ENCODE data around the gene SPEF2.
A peak's percentile ranks its signal among the peaks of the same experiment; 100 is the strongest.

The SPEF2 gene

DNA sequence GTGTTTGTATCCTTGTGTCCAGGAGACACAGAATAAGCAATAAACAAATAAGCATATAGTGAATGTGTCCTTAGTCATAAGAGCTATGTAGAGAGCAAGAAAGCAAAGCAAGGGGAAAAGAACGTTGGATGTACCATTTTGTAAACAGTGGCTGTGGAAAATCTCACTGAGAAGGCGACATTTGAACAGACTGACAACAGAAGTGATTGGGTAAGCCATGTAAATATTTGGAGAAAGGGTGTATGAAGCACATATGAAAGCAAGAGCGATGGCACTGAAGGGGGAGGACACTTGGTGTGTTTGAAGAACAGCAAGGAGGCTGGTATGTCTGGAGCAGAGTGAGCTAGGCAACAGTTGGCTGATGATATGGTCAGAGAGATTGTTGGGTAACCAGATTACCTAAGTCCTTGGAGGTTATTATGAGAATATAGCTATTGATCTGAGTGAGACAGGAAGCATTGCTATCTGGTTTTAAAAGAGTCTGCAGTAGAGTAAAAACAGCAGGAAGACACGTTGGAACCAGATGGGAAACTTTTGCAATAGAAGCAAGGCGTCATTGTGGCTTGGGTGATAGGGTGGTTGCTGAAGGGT is 123.6 kb downstream of the SPEF2 start:
- DNase-seq, result no peak

- DNase-seq, result no peak
Measured at GRCh38 chr5:35741971-35742370, 124.3 kb downstream of the SPEF2 start.

DNA sequence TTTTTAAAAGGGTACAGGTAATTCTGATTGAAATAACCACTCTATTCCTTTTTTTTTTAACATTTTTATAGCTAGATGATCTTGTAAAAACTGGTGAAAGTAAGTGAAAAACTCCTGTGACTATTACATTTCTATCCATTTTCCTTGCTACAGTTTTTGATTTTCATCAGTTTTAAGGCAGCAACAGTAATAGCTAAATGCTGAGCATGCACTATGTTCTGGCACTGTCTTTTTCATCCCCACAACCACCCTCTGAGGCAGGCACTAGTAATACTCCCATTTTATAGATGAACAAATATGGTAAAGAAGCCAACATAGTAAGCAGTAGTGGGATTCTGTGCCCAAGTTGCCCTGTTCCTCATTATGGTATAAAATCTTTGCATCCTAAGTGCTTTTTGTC is 126.0 kb downstream of the SPEF2 start:
- no peak for DNase-seq

DNA sequence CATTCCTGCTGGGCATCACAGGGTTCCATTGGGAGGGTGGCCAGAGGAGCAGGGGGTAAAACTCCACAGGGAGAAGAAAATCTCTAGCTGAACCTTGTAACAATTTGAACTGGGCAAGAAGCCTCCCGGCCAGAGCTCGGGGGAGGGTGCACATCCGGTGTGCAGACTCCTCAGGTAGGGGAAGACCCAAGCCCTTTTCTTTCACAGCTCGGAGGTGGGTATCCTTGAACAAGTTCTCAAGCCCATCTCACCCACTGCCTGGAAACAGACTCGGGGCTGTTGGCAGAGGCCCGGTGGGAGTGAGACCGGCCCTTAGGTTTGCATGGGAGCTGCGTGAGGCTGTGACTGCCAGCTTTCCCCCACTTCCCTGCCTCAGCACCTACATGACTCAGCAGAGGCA is 127.5 kb downstream of the SPEF2 start:
- DNase-seq, result no peak

GRCh38 chr5:35745660-35746059 is 128.0 kb downstream of the SPEF2 start:
- no peak for DNase-seq

GRCh38 chr5:35752012-35752411 is 134.3 kb downstream of the SPEF2 start:
- no peak for DNase-seq

DNA sequence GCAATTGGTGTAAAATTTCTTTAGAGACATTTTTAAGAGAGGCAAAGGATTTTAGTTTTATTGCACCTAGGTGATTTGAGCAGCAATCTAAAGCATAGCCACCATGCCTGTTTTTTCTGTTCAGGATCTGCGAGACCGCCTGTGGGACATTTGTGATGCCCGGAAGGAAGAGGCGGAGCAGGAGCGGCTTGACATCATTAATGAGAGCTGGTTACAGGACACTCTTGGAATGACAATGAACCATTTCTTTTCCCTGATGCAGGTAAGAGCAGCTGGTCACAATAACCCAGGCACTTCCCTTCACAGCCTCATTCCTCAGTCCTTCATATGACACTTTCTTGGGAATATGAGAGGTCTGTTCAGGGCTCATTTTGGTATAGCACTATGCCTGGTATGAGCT is 135.8 kb downstream of the SPEF2 start:
- DNase-seq, result no peak

DNA sequence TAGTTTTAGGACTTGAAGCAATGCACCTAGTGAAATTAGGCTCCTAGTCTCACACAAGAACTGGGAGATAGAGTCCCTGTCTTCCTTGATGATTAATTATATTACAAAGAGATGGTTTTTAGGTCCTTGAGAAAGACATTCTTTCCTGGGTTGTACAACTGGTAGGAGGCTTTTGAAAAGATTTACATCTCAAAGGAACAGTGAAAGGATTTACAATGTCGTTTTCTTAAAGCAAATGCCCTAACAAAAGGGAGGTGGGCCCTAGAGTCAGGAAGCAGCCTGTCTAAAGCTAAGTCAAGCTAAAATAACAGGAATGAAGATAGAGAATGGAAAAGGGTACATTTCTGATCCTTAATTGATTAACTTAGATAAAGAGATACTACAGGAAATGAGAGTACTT is 136.8 kb downstream of the SPEF2 start:
- no peak for DNase-seq

- DNase-seq, result no peak
Measured at GRCh38 chr5:35755966-35756365, 138.3 kb downstream of the SPEF2 start.

DNA sequence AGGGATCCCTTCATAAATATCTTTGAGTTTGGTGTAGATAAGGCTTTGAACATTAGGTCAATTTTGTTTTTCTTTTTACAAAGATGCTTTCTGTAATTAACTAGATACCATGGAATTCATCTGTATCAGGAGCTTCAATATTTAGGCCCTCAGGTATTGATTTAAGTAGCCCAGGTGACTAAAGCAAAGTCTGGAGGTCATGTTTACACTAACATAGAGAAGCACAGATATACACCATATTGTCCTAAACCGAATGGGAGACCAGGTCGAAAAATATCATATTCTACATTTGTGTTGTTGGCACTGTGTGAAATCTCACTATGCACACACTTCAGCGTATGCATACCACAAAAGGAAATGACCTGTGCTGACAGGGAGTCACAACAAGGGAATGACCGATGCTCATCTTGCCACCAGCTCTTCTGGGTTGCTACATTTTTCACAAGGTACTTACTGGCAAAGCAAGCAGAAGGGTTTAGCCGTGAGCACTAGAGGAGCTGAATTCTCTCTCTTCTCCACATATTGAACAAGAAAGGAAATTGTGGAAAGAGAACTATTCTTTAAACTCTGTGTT is 140.6 kb downstream of the SPEF2 start:
- DNase-seq, result no peak

DNA sequence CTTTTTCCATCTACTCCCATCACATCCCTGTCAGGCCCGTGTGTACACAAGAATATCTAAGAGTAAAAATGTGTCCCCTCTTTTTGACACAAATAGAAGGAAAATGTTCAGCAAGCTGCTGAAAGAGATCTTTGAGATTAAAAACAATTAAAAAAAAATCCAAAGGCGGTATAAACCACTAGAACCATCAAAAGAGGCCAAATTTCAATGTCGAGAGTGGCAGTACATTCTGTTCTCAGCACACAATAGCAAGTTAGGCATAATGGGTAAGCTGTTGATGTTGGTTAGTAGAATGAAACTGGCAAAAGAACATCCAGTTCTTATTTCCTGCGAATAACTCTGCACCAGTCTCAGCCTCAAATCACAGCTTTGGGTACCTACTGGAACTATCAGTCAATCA is 143.9 kb downstream of the SPEF2 start:
- DNase-seq, result no peak

DNA sequence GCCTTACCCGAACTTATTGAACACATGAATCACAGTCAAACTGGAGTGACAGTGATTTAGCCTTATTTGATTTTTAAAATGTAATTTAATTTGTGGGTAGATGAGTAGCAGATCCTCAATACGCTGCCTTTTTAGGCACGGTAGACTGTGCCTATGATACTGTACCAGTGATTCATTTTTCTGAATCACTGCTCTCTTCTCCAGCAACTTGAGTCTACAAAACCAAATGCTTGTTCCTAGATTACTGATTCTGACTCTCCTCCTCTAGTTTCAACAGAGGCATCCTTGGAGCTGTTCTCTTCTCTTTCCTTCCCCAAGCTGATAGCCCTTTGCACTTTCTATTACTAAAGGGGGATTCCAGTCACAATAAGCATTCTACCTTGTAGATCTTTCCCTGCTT is 144.7 kb downstream of the SPEF2 start:
- DNase-seq, result no peak

DNA sequence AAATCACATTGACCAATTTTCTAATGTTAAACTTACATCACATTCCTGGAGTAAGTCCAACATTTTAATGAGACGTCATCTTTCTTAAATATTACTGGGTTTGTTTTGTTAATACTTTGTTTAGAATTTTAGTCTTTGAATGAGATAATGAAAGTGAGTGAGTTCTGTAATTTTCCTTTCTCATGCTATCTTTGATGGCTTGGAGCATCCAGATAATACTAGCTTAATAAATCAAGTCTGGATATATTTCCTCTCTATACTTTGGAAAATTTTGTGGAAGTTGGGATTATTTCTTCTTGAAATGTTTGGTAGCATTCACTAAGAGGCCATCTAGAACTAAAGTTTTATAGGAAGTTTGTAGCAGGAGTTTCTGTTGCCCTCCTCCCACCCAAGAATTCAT is 148.3 kb downstream of the SPEF2 start:
- DNase-seq, result no peak

DNA sequence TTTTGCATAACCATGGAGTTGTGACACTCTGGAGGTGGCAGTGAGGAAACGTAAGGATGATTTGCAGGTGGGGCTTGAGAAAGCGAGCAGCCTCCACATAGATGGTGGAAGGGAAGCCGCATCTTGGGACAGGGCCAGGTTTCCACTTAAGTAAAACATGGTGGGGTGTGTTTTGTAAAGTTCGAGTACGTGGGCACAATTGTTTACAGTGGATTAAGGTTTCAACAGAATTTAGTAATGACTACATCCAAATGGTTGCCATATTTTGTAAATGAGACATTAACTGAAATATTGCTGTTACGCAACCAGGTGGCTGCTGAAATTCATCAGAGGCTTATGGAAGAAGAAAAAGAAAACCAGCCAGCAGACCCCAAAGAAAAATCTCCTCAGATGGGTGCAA is 153.6 kb downstream of the SPEF2 start:
- DNase-seq, result peak in 1 of 2 donors; percentile 7

- DNase-seq, result no peak
Measured at GRCh38 chr5:35771839-35772238, 154.2 kb downstream of the SPEF2 start.

GRCh38 chr5:35773967-35774366 is 156.3 kb downstream of the SPEF2 start:
- DNase-seq, result no peak

DNA sequence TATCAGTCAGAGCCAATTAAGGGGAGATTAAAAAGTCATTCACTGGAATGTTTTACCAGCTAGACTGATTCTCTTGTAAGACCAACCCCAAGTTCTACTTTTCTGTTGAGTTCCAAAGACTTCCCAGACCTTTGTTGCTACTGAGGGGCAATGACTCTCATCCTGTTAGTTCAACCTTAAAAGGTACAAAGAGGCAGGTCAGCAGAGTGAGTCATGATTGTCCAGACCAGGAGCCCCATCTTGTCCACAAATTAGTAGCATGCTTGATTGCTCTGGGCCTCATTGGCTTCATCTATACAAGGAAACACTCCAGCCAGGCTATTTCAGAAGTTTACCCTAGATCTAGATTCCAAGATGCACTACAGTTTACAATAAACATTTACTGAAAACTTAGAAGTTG is 159.1 kb downstream of the SPEF2 start:
- DNase-seq, result no peak

DNA sequence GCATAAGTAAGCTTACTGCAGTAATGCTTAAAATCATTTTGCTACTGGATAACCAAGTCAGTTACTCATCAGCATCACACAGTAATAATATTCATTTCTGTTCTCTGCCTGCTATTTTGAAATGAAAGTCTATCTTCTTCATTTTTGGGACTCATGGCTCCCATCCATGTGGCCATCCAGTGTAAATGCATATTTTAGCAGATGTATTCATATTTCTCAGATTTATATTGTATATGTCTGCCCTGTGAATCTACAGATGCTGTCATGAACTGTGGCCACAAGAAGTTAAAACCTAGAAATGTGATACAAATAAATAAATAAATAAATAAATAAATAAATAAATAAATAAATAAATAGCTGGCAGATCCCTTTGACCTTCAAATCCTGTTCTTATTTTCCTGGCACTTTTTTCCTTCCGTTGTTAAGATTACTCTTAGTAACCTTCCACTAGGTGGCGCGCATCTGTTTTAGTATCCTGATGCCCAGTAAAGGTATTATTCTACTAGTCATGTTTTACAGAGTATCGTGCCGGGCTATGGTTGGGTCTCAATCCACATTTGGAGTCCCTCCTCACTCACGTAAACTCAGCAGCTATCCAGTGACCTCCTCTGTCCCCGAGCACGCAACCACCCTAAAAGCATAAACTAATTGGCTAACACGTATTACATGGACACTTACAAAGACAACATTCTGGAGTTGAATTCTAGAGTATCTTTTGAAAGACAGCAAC is 159.9 kb downstream of the SPEF2 start:
- DNase-seq, result peak; percentile 71 to 72

GRCh38 chr5:35778259-35778769 is 160.7 kb downstream of the SPEF2 start:
- no peak for DNase-seq

DNA sequence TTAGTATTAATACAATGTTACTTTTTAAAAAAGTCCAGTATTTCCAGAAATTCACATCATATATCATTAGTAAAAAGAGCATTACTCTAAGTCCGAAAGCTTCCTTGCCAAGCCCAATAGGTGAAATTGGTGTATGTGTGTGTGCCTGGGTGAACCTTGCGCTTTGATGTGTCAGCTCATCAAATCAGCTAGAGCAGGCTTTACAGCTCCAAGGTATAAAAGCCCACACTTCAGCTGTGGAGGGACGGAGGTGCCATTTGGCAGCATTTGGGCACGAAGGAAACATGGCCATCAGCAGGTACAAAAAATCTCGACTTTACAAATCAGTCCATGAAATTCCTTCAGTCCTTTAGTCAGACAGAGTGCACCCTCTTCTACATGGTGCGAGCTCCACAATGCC is 162.6 kb downstream of the SPEF2 start:
- no peak for DNase-seq

GRCh38 chr5:35781181-35781790 is 163.6 kb downstream of the SPEF2 start:
- DNase-seq, result peak in 1 of 2 donors; percentile 18

GRCh38 chr5:35783551-35783950 is 165.9 kb downstream of the SPEF2 start:
- DNase-seq, result no peak

- DNase-seq, result peak; percentile 92 to 96
Measured at GRCh38 chr5:35785601-35786085, 168.0 kb downstream of the SPEF2 start.

GRCh38 chr5:35788724-35789123 is 171.1 kb downstream of the SPEF2 start:
- no peak for DNase-seq
